Endothelial cell of umbilical vein (primary cell): ENCODE data around the gene DCDC2B. TPM values are rescaled to one million over a fixed set of nuclear protein-coding genes. Genes with fewer than 3 reads are reported as not detected.
A peak's percentile ranks its signal among the peaks of the same experiment; 100 is the strongest.

ENCODE experiments used
- BruUV-seq: library from RNA; stranded (reverse); fragments of 400-500 nt; replicated peaks from 2 replicates; lab custom pipeline; 2021; lab: Mats Ljungman, UMichigan
- CTCF ChIA-PET: fragments of 300-600, 350-600 bp; sonication (Branson Sonifier 250); formaldehyde crosslinking; loops from one replicate; lab custom pipeline; 2021; ENCODE audit warnings: antibody characterized with exemption, inconsistent platforms; lab: Charles Lee
- POLR2A ChIA-PET: fragments of 300-600, 350-600 bp; sonication (Branson Sonifier 250); formaldehyde crosslinking; loops from one replicate; lab custom pipeline; 2021; ENCODE audit warnings: antibody characterized with exemption, inconsistent platforms; lab: Charles Lee
- DNase-seq: peaks from one replicate; pipeline ENCODE4 v3.0.0-alpha.2; 2011; ENCODE audit warnings: low read depth, low spot score
- FAIRE-seq: peaks from 2 replicates; lab custom pipeline; 2011; peaks lifted over from hg19 to GRCh38; lab: Jason Lieb, UNC
- H2AFZ ChIP-seq: 2 replicates; pipeline ENCODE4 v1.6.0; 2012; ENCODE audit warnings: low read depth, low read length, control low read depth, inconsistent platforms
- H3K27ac ChIP-seq: 2 replicates; pipeline ENCODE4 v1.5.1; 2011; ENCODE audit warnings: low read depth, mild to moderate bottlenecking, control low read depth, low read length, moderate library complexity; ENCODE audit not compliant: insufficient read depth
- H3K27me3 ChIP-seq, 2 experiments: 2 replicates each; pipeline versions ENCODE4 v1.6.0 to v1.6.1; 2011; ENCODE audit warnings: low read length in 2 of 2, mixed read lengths in 1 of 2; ENCODE audit not compliant: control insufficient read depth in 2 of 2, insufficient read depth in 2 of 2
- H3K36me3 ChIP-seq, 2 experiments: 2 replicates in 1 of 2; 3 replicates in 1 of 2; pipeline ENCODE4 v1.5.1; 2011; ENCODE audit warnings: low read length in 2 of 2, mild to moderate bottlenecking in 1 of 2, moderate library complexity in 1 of 2; ENCODE audit not compliant: control insufficient read depth in 2 of 2, insufficient read depth in 2 of 2; ENCODE audit errors: extremely low read depth in 1 of 2
- H3K4me1 ChIP-seq: 3 replicates; pipeline ENCODE4 v1.5.1; 2011; ENCODE audit warnings: mild to moderate bottlenecking, low read length; ENCODE audit not compliant: control insufficient read depth, insufficient read depth; ENCODE audit errors: extremely low read depth
- H3K4me2 ChIP-seq: 2 replicates; pipeline ENCODE4 v1.6.1; 2011; ENCODE audit warnings: low read length, control low read depth, mixed read lengths; ENCODE audit not compliant: insufficient read depth
- H3K4me3 ChIP-seq, 3 experiments: fragments of 200-600 bp in 1 of 3; sonication (generic), shearing (Covaris generic) in 1 of 3; replicated peaks in 1 of 3; 2 replicates each; pipeline ENCODE4 v1.5.1; 2011 to 2016; ENCODE audit warnings: control low read depth in 3 of 3, low read length in 3 of 3, mild to moderate bottlenecking in 2 of 3, inconsistent platforms in 1 of 3, low read depth in 1 of 3, moderate library complexity in 1 of 3; ENCODE audit not compliant: insufficient read depth in 1 of 3
- H3K79me2 ChIP-seq: 2 replicates; pipeline ENCODE4 v1.6.0; 2012; ENCODE audit warnings: low read length, inconsistent platforms; ENCODE audit not compliant: control insufficient read depth, insufficient read depth
- H3K9ac ChIP-seq: replicated peaks from 2 replicates; pipeline ENCODE3; 2011; ENCODE audit warnings: low read length, control low read depth; ENCODE audit not compliant: insufficient read depth; ENCODE audit errors: extremely low read depth
- H3K9me1 ChIP-seq: replicated peaks from 3 replicates; pipeline ENCODE4 v1.6.0; 2011; ENCODE audit warnings: mild to moderate bottlenecking, low read length; ENCODE audit not compliant: control insufficient read depth, insufficient read depth; ENCODE audit errors: extremely low read depth
- H3K9me3 ChIP-seq: replicated peaks from 2 replicates; pipeline ENCODE4 v1.5.1; 2012; ENCODE audit warnings: low read length, inconsistent platforms; ENCODE audit not compliant: control insufficient read depth, insufficient read depth
- H4K20me1 ChIP-seq: replicated peaks from 2 replicates; pipeline ENCODE3; 2011; ENCODE audit warnings: mild to moderate bottlenecking, low read length; ENCODE audit not compliant: control insufficient read depth, insufficient read depth; ENCODE audit errors: extremely low read depth
- EZH2 ChIP-seq: IDR thresholded peaks from 2 replicates; pipeline ENCODE4 v1.6.1; 2012; ENCODE audit warnings: borderline replicate concordance, low read depth, mild to moderate bottlenecking, moderate library complexity, low read length, inconsistent platforms; ENCODE audit not compliant: severe bottlenecking
- POLR2A ChIP-seq: IDR thresholded peaks from 2 replicates; pipeline ENCODE4 v1.6.1; 2012; ENCODE audit warnings: low read depth, mild to moderate bottlenecking, control low read depth, low read length
- dilution Hi-C: fragments of 300-500 bp; cut with MboI; formaldehyde crosslinking; loops from one replicate; pipeline ENCODE4 v1.15.0; 2019; ENCODE audit warnings: low sequenced_read_pairs; ENCODE audit not compliant: extremely low pct_ligation_motif_present
- intact Hi-C: fragments of 100-400 bp; cut with micrococcal nuclease; formaldehyde crosslinking; loops from one replicate; pipeline ENCODE4 v1.10.0; 2022
- polyA plus RNA-seq, 4 experiments: library from polyadenylated mRNA; depleted of rRNA in 3 of 4; stranded (reverse) in 3 of 4; unstranded in 1 of 4; fragments of >200 nt; gene quantifications; 2 replicates each; pipeline versions ENCODE4 v1.2.1 to v1.2.3, GENCODE V29; 2011 to 2012; ENCODE audit warnings: missing spikeins in 1 of 4
- total RNA-seq: library from RNA; stranded (reverse); gene quantifications from 2 replicates; pipeline ENCODE4 v1.2.3, GENCODE V29; 2021
- TF ChIP-seq, protein P1 (sequence below), 2 donors: IDR thresholded peaks; 1 replicate in 1 of 2; 2 replicates in 1 of 2; pipeline ENCODE4 v1.5.1; 2011; ENCODE audit warnings: low read length in 2 of 2, mild to moderate bottlenecking in 2 of 2, moderate library complexity in 2 of 2, control low read depth in 1 of 2, inconsistent platforms in 1 of 2, low read depth in 1 of 2; ENCODE audit not compliant: insufficient read depth in 1 of 2; ENCODE audit errors: extremely low read depth in 1 of 2

Gene DCDC2B
- total and polyA plus RNA-seq, 2 donors (not counting 3 experiments of a cell fraction or from before 2014, with no cell fraction given): not detected

DNA sequence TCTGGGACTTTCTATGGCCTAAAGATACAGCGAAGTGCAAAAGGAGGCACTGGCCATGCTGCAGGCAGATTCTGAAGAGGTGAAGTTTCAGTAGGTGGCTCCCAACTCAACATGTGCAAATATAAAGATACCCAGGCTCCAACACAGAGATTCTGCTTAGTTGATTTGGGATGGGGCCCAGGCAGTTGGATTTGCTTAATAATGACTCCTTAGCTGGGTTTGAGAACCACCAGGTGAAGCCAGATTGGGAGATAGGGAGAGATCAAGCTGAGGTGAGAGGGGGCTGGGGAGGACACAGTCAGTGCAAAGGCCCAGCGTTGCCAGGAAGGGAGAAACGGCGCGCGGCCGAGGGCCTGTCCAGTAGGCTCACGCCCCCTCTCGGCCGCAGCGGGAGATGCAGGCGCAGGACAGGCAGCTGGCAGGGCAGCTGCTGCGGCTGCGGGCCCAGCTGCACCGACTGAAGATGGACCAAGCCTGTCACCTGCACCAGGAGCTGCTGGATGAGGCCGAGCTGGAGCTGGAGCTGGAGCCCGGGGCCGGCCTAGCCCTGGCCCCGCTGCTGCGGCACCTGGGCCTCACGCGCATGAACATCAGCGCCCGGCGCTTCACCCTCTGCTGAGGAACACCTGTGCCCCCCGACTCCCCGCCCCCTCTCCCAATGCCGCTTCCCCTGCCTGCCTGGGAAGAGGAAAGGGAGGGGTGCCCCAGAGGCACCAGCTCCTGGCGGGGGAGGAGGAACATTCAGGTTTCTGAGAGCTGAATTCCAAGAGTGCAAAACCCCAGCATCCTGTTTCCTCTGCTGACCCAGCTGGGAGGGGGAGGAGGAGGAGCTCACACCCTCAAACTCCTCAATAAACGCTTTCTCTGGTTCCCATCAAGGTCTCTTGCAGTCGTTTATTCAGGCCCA, 39.3 kb downstream of the DCDC2B start:
- H3K27ac ChIP-seq: peak overlapping the region; percentile 60
- peak overlapping the region; percentile 21 for H2AFZ ChIP-seq
- no peaks in the 10 kb centered on the region for H3K9me3 ChIP-seq
- H3K27me3 ChIP-seq: no peaks in the 10 kb centered on the region
- CTCF ChIA-PET: interaction anchor here (0.6 to 6.3 kb wide), 29 partner anchors 11 to 175 kb away, joined by 3 to 73 read pairs (median 5); partner anchors contain the start of genes EIF3I, HDAC1, MARCKSL1 and TMEM234
- DNase-seq: peak; percentile 74
- BruUV-seq: no TSS peak
- TF ChIP-seq, protein P1, sequence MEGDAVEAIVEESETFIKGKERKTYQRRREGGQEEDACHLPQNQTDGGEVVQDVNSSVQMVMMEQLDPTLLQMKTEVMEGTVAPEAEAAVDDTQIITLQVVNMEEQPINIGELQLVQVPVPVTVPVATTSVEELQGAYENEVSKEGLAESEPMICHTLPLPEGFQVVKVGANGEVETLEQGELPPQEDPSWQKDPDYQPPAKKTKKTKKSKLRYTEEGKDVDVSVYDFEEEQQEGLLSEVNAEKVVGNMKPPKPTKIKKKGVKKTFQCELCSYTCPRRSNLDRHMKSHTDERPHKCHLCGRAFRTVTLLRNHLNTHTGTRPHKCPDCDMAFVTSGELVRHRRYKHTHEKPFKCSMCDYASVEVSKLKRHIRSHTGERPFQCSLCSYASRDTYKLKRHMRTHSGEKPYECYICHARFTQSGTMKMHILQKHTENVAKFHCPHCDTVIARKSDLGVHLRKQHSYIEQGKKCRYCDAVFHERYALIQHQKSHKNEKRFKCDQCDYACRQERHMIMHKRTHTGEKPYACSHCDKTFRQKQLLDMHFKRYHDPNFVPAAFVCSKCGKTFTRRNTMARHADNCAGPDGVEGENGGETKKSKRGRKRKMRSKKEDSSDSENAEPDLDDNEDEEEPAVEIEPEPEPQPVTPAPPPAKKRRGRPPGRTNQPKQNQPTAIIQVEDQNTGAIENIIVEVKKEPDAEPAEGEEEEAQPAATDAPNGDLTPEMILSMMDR (IDR thresholded peaks at IDR 0.05; ENCODE audit: extremely low read depth in 1 of 2, insufficient read depth in 1 of 2, low read depth in 1 of 2, low read length in 2 of 2): peak; percentile 96 to 98
- no peak for TF ChIP-seq POLR2A
- peak; percentile 22 for TF ChIP-seq EZH2
- peak overlapping the region in 1 of 3 experiments; percentile 29 for H3K4me3 ChIP-seq
- POLR2A ChIA-PET: interaction anchor here (0.8 to 2.9 kb wide), 2 partner anchors 43 to 88 kb away, joined by 3 to 16 read pairs; partner anchors contain the start of genes HDAC1 and MARCKSL1
- FAIRE-seq: peak; percentile 89
- H3K9me1 ChIP-seq: no peaks in the 10 kb centered on the region
- H3K9ac ChIP-seq: no peak overlapping the region
- no peaks in the 10 kb centered on the region for H3K79me2 ChIP-seq
- no peaks in the 10 kb centered on the region for H3K36me3 ChIP-seq
- no peaks in the 10 kb centered on the region for H4K20me1 ChIP-seq
- H3K4me2 ChIP-seq: peak overlapping the region; percentile 73
- peaks cover 47% of the 10 kb centered on the region for H3K4me1 ChIP-seq
- intact Hi-C loops: loop anchor here (1.0 to 2.0 kb wide), 3 partner anchors 26 to 87 kb away; partner anchors contain the start of genes EIF3I and TMEM234
- dilution Hi-C loops: no loop called here
